T-helper 22 cell (primary cell): ENCODE results near the gene MYL9.

Experiments
- DNase-seq: peaks from one replicate; pipeline ENCODE4 v3.0.0-alpha.2; 2020; ENCODE audit warnings: low read depth

MYL9 gene

GRCh38 chr20:36584018-36584481 is 42.7 kb downstream of the MYL9 start:
- DNase-seq, result no peak

GRCh38 chr20:36585410-36586125 is 44.2 kb downstream of the MYL9 start:
- DNase-seq, result no peak

- DNase-seq, result no peak
Measured at GRCh38 chr20:36587388-36588070, 46.2 kb downstream of the MYL9 start.

DNA sequence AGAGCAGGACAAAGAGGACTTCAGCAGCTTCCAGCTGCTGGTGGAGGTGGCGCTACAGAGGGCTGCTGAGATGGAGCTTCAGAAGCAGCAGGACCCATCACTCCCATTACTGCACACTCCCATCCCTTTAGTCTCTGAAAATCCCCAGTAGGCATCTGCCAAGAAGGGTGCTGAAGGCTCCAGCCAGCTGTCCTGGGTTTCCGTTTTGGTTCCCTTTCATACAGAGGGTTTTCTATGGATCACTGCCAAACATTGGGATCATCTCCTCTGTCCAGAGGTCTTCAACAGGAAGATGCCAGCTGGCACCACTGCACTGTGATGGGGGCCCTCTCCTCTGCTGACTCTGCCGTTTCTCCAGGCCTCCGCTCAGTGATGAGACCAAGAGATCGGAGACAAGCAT is 50.0 kb downstream of the MYL9 start:
- no peak for DNase-seq

GRCh38 chr20:36591854-36592641 is 50.7 kb downstream of the MYL9 start:
- DNase-seq, result peak; percentile 65

DNA sequence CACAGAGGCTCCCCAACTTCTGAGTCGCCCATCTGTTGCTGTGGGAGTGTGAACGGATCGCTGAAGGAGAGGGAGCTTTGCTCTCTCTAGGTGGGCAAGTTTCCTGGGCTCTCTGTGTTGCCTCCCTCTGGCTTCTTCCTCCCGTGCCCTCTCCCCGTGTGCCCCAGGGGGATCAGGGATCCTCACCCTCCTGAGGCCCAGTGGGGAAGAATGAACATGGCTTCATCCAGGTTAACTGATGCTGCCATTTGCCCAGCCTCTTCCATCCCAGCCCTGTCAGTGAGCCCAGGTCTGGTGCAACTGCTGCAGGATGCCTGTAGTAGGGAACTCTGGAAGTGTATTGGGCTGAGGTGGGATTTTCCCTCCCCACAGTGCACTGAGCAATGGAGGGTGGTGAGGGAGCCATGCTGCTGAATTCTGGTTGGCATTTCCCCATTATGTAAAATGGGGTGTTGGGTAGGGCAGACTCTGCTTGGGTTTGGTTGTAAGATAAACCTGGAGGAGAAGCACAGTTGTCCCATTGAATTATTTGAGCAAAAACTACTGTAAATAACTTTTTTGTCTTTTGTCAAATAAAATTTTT is 52.1 kb downstream of the MYL9 start:
- no peak for DNase-seq

- DNase-seq, result no peak
Measured at GRCh38 chr20:36599912-36600345, 58.6 kb downstream of the MYL9 start.
